HCT116 (cell line): ENCODE results near the gene PCBP1. TPM values are rescaled to one million over a fixed set of nuclear protein-coding genes. Genes with fewer than 3 reads are reported as not detected.

Experiments used
- ATAC-seq: fragments of 200-7000 bp; cut with Tn5 transposase; 2 replicates; pipeline ENCODE4 v1.9.1; 2020; ENCODE audit warnings: mild to moderate bottlenecking, moderate library complexity
- BruUV-seq: library from RNA; stranded (reverse); fragments of 400-500 nt; replicated peaks from 2 replicates; lab custom pipeline; 2021; lab: Mats Ljungman, UMichigan
- CTCF ChIA-PET: fragments of 300-600 bp; sonication (Branson Sonifier 250); formaldehyde crosslinking; loops from one replicate; lab custom pipeline; 2021; ENCODE audit warnings: antibody characterized with exemption; lab: Charles Lee
- POLR2A ChIA-PET: fragments of 300-600, 350-600 bp; sonication (Branson Sonifier 250); formaldehyde crosslinking; loops from one replicate; lab custom pipeline; 2021; ENCODE audit warnings: antibody characterized with exemption; lab: Charles Lee
- RAD21 ChIA-PET, 2 experiments: fragments of 300-600 bp; sonication (Branson Sonifier 250); formaldehyde crosslinking; loops; one replicate each; lab custom pipeline; 2023; ENCODE audit warnings: low total read pairs in 2 of 2; ENCODE audit not compliant: uncharacterized antibody in 2 of 2, unreplicated experiment in 2 of 2, low non-redundant PET in 1 of 2; lab: Charles Lee
- DNase-seq: peaks from one replicate; pipeline ENCODE4 v3.0.0-alpha.2; 2010; ENCODE audit warnings: low read depth, low spot score
- H2AFZ ChIP-seq: fragments of 200-600 bp; shearing (Covaris generic), sonication (generic); 2 replicates; pipeline ENCODE4 v1.6.1; 2017; ENCODE audit warnings: low read depth, mixed run types, mixed read lengths, antibody characterized with exemption, low read length; ENCODE audit not compliant: poor library complexity, severe bottlenecking
- H3K27ac ChIP-seq: 2 replicates; pipeline ENCODE4 v1.5.1; 2012; ENCODE audit warnings: low read depth, low read length
- H3K27me3 ChIP-seq: fragments of 200-600 bp; sonication (generic); 2 replicates; pipeline ENCODE4 v1.6.1; 2016; ENCODE audit warnings: mixed run types, low read length, mixed read lengths; ENCODE audit not compliant: insufficient read depth
- H3K36me3 ChIP-seq, 2 experiments: fragments of 200-500 bp in 1 of 2; fragments of 200-600 bp in 1 of 2; sonication (Bioruptor generic) in 1 of 2; sonication (generic) in 1 of 2; 2 replicates each; pipeline versions ENCODE4 v1.5.1 to v1.6.1; 2014 to 2016; ENCODE audit warnings: low read length in 2 of 2, inconsistent platforms in 1 of 2, mixed read lengths in 1 of 2, mixed run types in 1 of 2; ENCODE audit not compliant: insufficient read depth in 2 of 2, control insufficient read depth in 1 of 2
- H3K4me1 ChIP-seq, 2 experiments: fragments of 200-600 bp in 1 of 2; sonication (generic) in 1 of 2; 2 replicates each; pipeline versions ENCODE4 v1.5.1 to v1.6.1; 2012 to 2017; ENCODE audit warnings: low read length in 2 of 2, inconsistent platforms in 1 of 2, mild to moderate bottlenecking in 1 of 2, mixed read lengths in 1 of 2, mixed run types in 1 of 2, moderate library complexity in 1 of 2; ENCODE audit not compliant: insufficient read depth in 2 of 2, control insufficient read depth in 1 of 2
- H3K4me2 ChIP-seq: fragments of 200-600 bp; sonication (generic); 2 replicates; pipeline ENCODE4 v1.6.1; 2017; ENCODE audit warnings: mixed run types, low read length, mixed read lengths
- H3K4me3 ChIP-seq, 2 experiments: fragments of 200-600 bp in 1 of 2; sonication (generic) in 1 of 2; replicated peaks in 1 of 2; 2 replicates each; pipeline ENCODE4 v1.5.1; 2011 to 2016; ENCODE audit warnings: low read length in 2 of 2, control low read depth in 1 of 2, low read depth in 1 of 2, mild to moderate bottlenecking in 1 of 2, mixed read lengths in 1 of 2, mixed run types in 1 of 2
- H3K79me2 ChIP-seq: fragments of 200-600 bp; sonication (generic); 2 replicates; pipeline ENCODE4 v1.6.1; 2017; ENCODE audit warnings: mild to moderate bottlenecking, mixed run types, low read length, moderate library complexity, mixed read lengths; ENCODE audit not compliant: insufficient read depth
- H3K9ac ChIP-seq: fragments of 200-600 bp; sonication (generic); 2 replicates; pipeline ENCODE4 v1.6.1; 2016; ENCODE audit warnings: low read length, mixed read lengths
- H3K9me2 ChIP-seq: fragments of 200-600 bp; sonication (generic), shearing (Covaris generic); 2 replicates; pipeline ENCODE4 v1.6.1; 2017; ENCODE audit warnings: mixed run types, mild to moderate bottlenecking, moderate library complexity; ENCODE audit not compliant: insufficient read depth
- H3K9me3 ChIP-seq, 2 experiments: fragments of 200-500 bp in 1 of 2; fragments of 200-600 bp in 1 of 2; sonication (Bioruptor generic) in 1 of 2; sonication (generic) in 1 of 2; 2 replicates each; pipeline ENCODE4 v1.6.1; 2014 to 2017; ENCODE audit warnings: low read length in 2 of 2, mixed read lengths in 2 of 2, inconsistent platforms in 1 of 2, low read depth in 1 of 2, mild to moderate bottlenecking in 1 of 2, mixed run types in 1 of 2, moderate library complexity in 1 of 2; ENCODE audit not compliant: control insufficient read depth in 1 of 2, insufficient read depth in 1 of 2
- H4K20me1 ChIP-seq: fragments of 200-600 bp; sonication (generic), shearing (Covaris generic); 2 replicates; pipeline ENCODE4 v1.6.1; 2017; ENCODE audit warnings: mixed run types, mild to moderate bottlenecking, moderate library complexity; ENCODE audit not compliant: insufficient read depth
- CEBPB ChIP-seq: IDR thresholded peaks from 2 replicates; pipeline ENCODE4 v1.6.1; 2012; ENCODE audit warnings: low read depth
- EGR1 ChIP-seq: IDR thresholded peaks from 2 replicates; pipeline ENCODE4 v1.6.1; 2012; ENCODE audit warnings: low read depth
- ELF1 ChIP-seq: IDR thresholded peaks from 2 replicates; pipeline ENCODE4 v1.6.1; 2012; ENCODE audit warnings: low read depth, borderline replicate concordance
- FOSL1 ChIP-seq: IDR thresholded peaks from 2 replicates; pipeline ENCODE4 v1.6.1; 2012; ENCODE audit warnings: low read depth
- JUND ChIP-seq: IDR thresholded peaks from 2 replicates; pipeline ENCODE4 v1.6.1; 2012
- SP1 ChIP-seq: IDR thresholded peaks from 2 replicates; pipeline ENCODE4 v1.6.1; 2012; ENCODE audit warnings: low read depth
- YY1 ChIP-seq: IDR thresholded peaks from 2 replicates; pipeline ENCODE4 v1.6.1; 2011; ENCODE audit warnings: low read length, low read depth, moderate library complexity, mild to moderate bottlenecking; ENCODE audit not compliant: insufficient replicate concordance; ENCODE audit errors: extremely low read depth
- ZNF274 ChIP-seq: fragments of 200-500 bp; sonication (Bioruptor generic); IDR thresholded peaks from 2 replicates; pipeline ENCODE4 v1.6.1; 2014; ENCODE audit warnings: mild to moderate bottlenecking, low read depth, low read length, inconsistent platforms
- intact Hi-C: fragments of 100-400 bp; cut with micrococcal nuclease; formaldehyde crosslinking; loops from 2 replicates; pipeline ENCODE4 v1.10.0; 2022
- total RNA-seq: library from RNA; stranded (reverse); gene quantifications from one replicate; pipeline ENCODE4 v1.2.1, GENCODE V29; 2021; ENCODE audit not compliant: unreplicated experiment
- TF ChIP-seq, protein P1 (sequence below): IDR thresholded peaks from 2 replicates; pipeline ENCODE4 v1.6.1; 2012; ENCODE audit warnings: low read depth

The PCBP1 gene
- total RNA-seq, 1 experiment from 2014 or later: 256 TPM

DNA sequence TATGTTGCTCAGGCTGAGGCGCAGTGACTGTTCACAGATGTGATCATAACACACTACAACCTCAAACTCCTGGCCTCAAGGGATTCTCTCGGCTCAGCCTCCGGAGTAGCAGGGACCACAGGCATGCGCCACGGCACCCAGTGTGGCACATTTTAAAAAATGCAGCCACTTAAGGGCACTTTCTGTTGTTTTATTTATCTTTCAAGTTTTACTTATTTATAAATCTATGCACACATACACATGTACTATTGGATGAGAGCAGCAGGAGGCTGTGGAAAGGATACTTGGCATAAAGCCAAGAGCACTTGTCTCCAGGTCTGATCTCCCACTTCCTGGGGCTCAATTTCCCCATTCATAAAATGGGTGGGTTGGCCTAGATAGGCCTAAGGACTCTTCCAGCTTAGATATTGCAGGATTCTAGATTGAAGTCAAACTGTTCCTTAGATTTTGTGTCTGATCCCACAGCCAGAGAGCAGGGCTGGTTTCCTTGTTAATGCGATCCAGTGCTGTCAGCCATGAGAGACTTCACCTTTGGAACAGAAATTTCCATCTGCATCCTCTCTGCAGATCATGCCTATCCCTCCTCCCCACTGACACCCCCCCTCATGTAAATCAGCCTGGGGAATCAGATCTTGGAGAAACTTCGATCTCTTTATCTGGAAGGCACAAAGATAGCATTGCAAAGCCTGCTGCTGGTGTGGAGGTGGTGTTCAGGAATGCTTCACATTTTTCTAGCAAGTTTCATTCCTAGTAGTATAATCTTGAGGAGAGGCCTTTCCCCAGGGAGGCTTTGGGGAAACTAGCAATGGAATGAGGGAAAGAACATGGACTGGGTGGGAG is 24.7 kb downstream of the PCBP1 start:
- Histone ChIP-seq H4K20me1 (no peaks in the 10 kb centered on the region), H3K79me2 (no peaks in the 10 kb centered on the region), H3K36me3 (no peaks in the 10 kb centered on the region), H3K4me3 (no peak overlapping the region), H3K4me1 (peaks cover 48 to 66% of the 10 kb centered on the region in 2 experiments), H3K9me3 (no peaks in the 10 kb centered on the region)
- ATAC-seq (no peak), DNase-seq (no peak)
- RAD21 ChIA-PET: no interaction called here
- POLR2A ChIA-PET: no interaction called here
- no TSS peak for BruUV-seq
- intact Hi-C loops: no loop called here
- TF ChIP-seq EGR1: no peak
- no peak for TF ChIP-seq ZNF274
- TF ChIP-seq YY1: no peak
- TF ChIP-seq SP1: no peak
- TF ChIP-seq CEBPB: no peak
- no peak for TF ChIP-seq ELF1
- no peak for TF ChIP-seq FOSL1
- TF ChIP-seq, protein P1, sequence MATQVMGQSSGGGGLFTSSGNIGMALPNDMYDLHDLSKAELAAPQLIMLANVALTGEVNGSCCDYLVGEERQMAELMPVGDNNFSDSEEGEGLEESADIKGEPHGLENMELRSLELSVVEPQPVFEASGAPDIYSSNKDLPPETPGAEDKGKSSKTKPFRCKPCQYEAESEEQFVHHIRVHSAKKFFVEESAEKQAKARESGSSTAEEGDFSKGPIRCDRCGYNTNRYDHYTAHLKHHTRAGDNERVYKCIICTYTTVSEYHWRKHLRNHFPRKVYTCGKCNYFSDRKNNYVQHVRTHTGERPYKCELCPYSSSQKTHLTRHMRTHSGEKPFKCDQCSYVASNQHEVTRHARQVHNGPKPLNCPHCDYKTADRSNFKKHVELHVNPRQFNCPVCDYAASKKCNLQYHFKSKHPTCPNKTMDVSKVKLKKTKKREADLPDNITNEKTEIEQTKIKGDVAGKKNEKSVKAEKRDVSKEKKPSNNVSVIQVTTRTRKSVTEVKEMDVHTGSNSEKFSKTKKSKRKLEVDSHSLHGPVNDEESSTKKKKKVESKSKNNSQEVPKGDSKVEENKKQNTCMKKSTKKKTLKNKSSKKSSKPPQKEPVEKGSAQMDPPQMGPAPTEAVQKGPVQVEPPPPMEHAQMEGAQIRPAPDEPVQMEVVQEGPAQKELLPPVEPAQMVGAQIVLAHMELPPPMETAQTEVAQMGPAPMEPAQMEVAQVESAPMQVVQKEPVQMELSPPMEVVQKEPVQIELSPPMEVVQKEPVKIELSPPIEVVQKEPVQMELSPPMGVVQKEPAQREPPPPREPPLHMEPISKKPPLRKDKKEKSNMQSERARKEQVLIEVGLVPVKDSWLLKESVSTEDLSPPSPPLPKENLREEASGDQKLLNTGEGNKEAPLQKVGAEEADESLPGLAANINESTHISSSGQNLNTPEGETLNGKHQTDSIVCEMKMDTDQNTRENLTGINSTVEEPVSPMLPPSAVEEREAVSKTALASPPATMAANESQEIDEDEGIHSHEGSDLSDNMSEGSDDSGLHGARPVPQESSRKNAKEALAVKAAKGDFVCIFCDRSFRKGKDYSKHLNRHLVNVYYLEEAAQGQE: no peak
- no peak for TF ChIP-seq JUND
- TF ChIP-seq, all 23 proteins: peak for 0
- CTCF ChIA-PET: no interaction called here
- Histone ChIP-seq H3K27ac (no peak overlapping the region), H3K4me2 (peak overlapping the region; percentile 29), H3K9me2 (no peaks in the 10 kb centered on the region), H3K27me3 (no peaks in the 10 kb centered on the region), H3K9ac (no peak overlapping the region), H2AFZ (peak overlapping the region; percentile 27)
